ENCODE results near the gene MCC. TPM values are rescaled to one million over a fixed set of nuclear protein-coding genes. Genes with fewer than 3 reads are reported as not detected.

Gene MCC
- total and polyA plus RNA-seq, 9 donors, result 29.8 to 262 (median 108) TPM

- WGBS, 3 donors, result 86 to 93% (median 86%) methylated on average over 5 of the region's 5 CpGs
- peaks cover 31% of the 10 kb centered on the region for H3K4me1 ChIP-seq (ENCODE audit: insufficient read depth)
- no peaks in the 10 kb centered on the region for H3K36me3 ChIP-seq
- H3K9me3 ChIP-seq, result no peaks in the 10 kb centered on the region
- DNase-seq, result no peak
- H3K4me3 ChIP-seq, result no peak overlapping the region
- H3K27ac ChIP-seq, result no peak overlapping the region
- intact Hi-C loops (cut with DNase I), result loop anchor here in 1 of 4 donors (1.0 kb wide), 1 partner anchor 22 kb away; no protein-coding TSS in a partner anchor
- TF ChIP-seq CTCF (IDR thresholded peaks at IDR 0.05), result no peak
- TF ChIP-seq EP300 (IDR thresholded peaks at IDR 0.05), result no peak
- TF ChIP-seq POLR2A (IDR thresholded peaks at IDR 0.05), result no peak
- H3K27me3 ChIP-seq, result no peaks in the 10 kb centered on the region
Observed at GRCh38 chr5:113270086-113270485, 218.2 kb downstream of the MCC start.

- no peak for DNase-seq
- H3K27me3 ChIP-seq, result no peaks in the 10 kb centered on the region
- H3K9me3 ChIP-seq, result no peaks in the 10 kb centered on the region
- peaks cover 28% of the 10 kb centered on the region for H3K4me1 ChIP-seq (ENCODE audit: insufficient read depth)
- H3K36me3 ChIP-seq, result no peaks in the 10 kb centered on the region
- TF ChIP-seq POLR2A (IDR thresholded peaks at IDR 0.05), result no peak
- TF ChIP-seq EP300 (IDR thresholded peaks at IDR 0.05), result no peak
- no peak for TF ChIP-seq CTCF (IDR thresholded peaks at IDR 0.05)
- H3K4me3 ChIP-seq, result no peak overlapping the region
- no peak overlapping the region for H3K27ac ChIP-seq
- 76 to 78% (median 77%) methylated on average over 4 of the region's 4 CpGs for WGBS, 3 donors
- intact Hi-C loops (cut with DNase I), result no loop called here
Observed at GRCh38 chr5:113269023-113269997, 218.9 kb downstream of the MCC start.

GRCh38 chr5:113268232-113268631 is 220.0 kb downstream of the MCC start:
- no peak overlapping the region for H3K4me3 ChIP-seq
- H3K27me3 ChIP-seq, result no peaks in the 10 kb centered on the region
- H3K27ac ChIP-seq, result no peak overlapping the region
- peaks cover 25% of the 10 kb centered on the region for H3K4me1 ChIP-seq (ENCODE audit: insufficient read depth)
- no peak for DNase-seq
- TF ChIP-seq CTCF (IDR thresholded peaks at IDR 0.05) (no peak), POLR2A (IDR thresholded peaks at IDR 0.05) (no peak), EP300 (IDR thresholded peaks at IDR 0.05) (no peak)
- intact Hi-C loops (cut with DNase I), result no loop called here
- no peaks in the 10 kb centered on the region for H3K36me3 ChIP-seq
- no peaks in the 10 kb centered on the region for H3K9me3 ChIP-seq
- 95 to 96% (median 95%) methylated on average over 4 of the region's 4 CpGs for WGBS, 3 donors

- no peak overlapping the region for H3K4me3 ChIP-seq
- no peaks in the 10 kb centered on the region for H3K36me3 ChIP-seq
- no peak for TF ChIP-seq POLR2A (IDR thresholded peaks at IDR 0.05)
- TF ChIP-seq CTCF (IDR thresholded peaks at IDR 0.05), result no peak
- TF ChIP-seq EP300 (IDR thresholded peaks at IDR 0.05), result no peak
- intact Hi-C loops (cut with DNase I), result no loop called here
- H3K27ac ChIP-seq, result no peak overlapping the region
- no peaks in the 10 kb centered on the region for H3K9me3 ChIP-seq
- no peaks in the 10 kb centered on the region for H3K27me3 ChIP-seq
- DNase-seq, result no peak
- H3K4me1 ChIP-seq (ENCODE audit: insufficient read depth), result peaks cover 26% of the 10 kb centered on the region
- WGBS, 3 donors, result 88 to 89% (median 88%) methylated on average over 6 of the region's 6 CpGs
Observed at GRCh38 chr5:113267361-113267900, 220.8 kb downstream of the MCC start.

All from ovary (tissue), 9 donors.